ENCODE results near the gene FLRT1.

- TF ChIP-seq TAF1 (IDR thresholded peaks at IDR 0.05; ENCODE audit: low read depth) (no peak), YY1 (IDR thresholded peaks at IDR 0.05; ENCODE audit: low read depth) (no peak), EGR1 (IDR thresholded peaks at IDR 0.05) (no peak)
Measured at GRCh38 chr11:64062185-64063039, 26.7 kb downstream of the FLRT1 start.

Data from Ishikawa (cell line).